ENCODE measurements around the gene CILP2.

The CILP2 gene

GRCh38 chr19:19547674-19548336 lies 9.7 kb downstream of the CILP2 start:
- no peak for DNase-seq

- DNase-seq: no peak
Measured at GRCh38 chr19:19548915-19549759, 11.1 kb downstream of the CILP2 start.

GRCh38 chr19:19549804-19550464 lies 11.9 kb downstream of the CILP2 start:
- no peak for DNase-seq

GRCh38 chr19:19550485-19550929 lies 12.4 kb downstream of the CILP2 start:
- no peak for DNase-seq

- no peak for DNase-seq
Measured at GRCh38 chr19:19550972-19551852, 13.1 kb downstream of the CILP2 start.

- DNase-seq: no peak
Measured at GRCh38 chr19:19551853-19552192, 13.8 kb downstream of the CILP2 start.

GRCh38 chr19:19552798-19553197 lies 14.7 kb downstream of the CILP2 start:
- no peak for DNase-seq

- no peak for DNase-seq
Measured at GRCh38 chr19:19553670-19554069, 15.6 kb downstream of the CILP2 start.

- DNase-seq: peak; percentile 66
Measured at GRCh38 chr19:19554074-19555023, 16.3 kb downstream of the CILP2 start.

- no peak for DNase-seq
Measured at GRCh38 chr19:19558055-19558454, 20.0 kb downstream of the CILP2 start.

GRCh38 chr19:19558636-19559035 lies 20.6 kb downstream of the CILP2 start:
- DNase-seq: no peak

- no peak for DNase-seq
Measured at GRCh38 chr19:19559931-19560330, 21.9 kb downstream of the CILP2 start.

- DNase-seq: no peak
Measured at GRCh38 chr19:19561946-19562664, 24.0 kb downstream of the CILP2 start.

GRCh38 chr19:19562665-19563347 lies 24.7 kb downstream of the CILP2 start:
- no peak for DNase-seq

GRCh38 chr19:19563348-19563848 lies 25.3 kb downstream of the CILP2 start:
- DNase-seq: no peak

- no peak for DNase-seq
Measured at GRCh38 chr19:19566306-19566705, 28.2 kb downstream of the CILP2 start.

- DNase-seq: no peak
Measured at GRCh38 chr19:19567391-19567790, 29.3 kb downstream of the CILP2 start.

GRCh38 chr19:19568802-19569756 lies 31.0 kb downstream of the CILP2 start:
- no peak for DNase-seq

- no peak for DNase-seq
Measured at GRCh38 chr19:19570571-19570970, 32.5 kb downstream of the CILP2 start.
